GM23248 (cell line): Measurements from ENCODE around the gene OR4E2. TPM values are rescaled to one million over a fixed set of nuclear protein-coding genes. Genes with fewer than 3 reads are reported as not detected.

Source experiments
- DNase-seq: peaks from one replicate; pipeline ENCODE4 v3.0.0-alpha.2; 2015
- H2AFZ ChIP-seq: fragments of 200-600 bp; sonication (generic); 2 replicates; pipeline ENCODE4 v1.6.1; 2016; ENCODE audit warnings: antibody characterized with exemption
- H3F3A ChIP-seq: fragments of 200-600 bp; sonication (generic); 2 replicates; pipeline ENCODE4 v1.6.1; 2016; ENCODE audit warnings: mild to moderate bottlenecking, antibody characterized with exemption, mixed run types; ENCODE audit not compliant: insufficient read depth
- H3K27ac ChIP-seq: fragments of 200-600 bp; sonication (generic); 2 replicates; pipeline ENCODE4 v1.5.1; 2016; ENCODE audit warnings: mild to moderate bottlenecking
- H3K27me3 ChIP-seq: fragments of 200-600 bp; sonication (generic); replicated peaks from 2 replicates; pipeline ENCODE4 v1.6.1; 2016; ENCODE audit warnings: mild to moderate bottlenecking; ENCODE audit not compliant: insufficient read depth
- H3K36me3 ChIP-seq: fragments of 200-600 bp; sonication (generic); 2 replicates; pipeline ENCODE4 v1.6.1; 2016; ENCODE audit warnings: low read depth, mild to moderate bottlenecking
- H3K4me1 ChIP-seq: fragments of 200-600 bp; sonication (generic); 2 replicates; pipeline ENCODE4 v1.6.1; 2016; ENCODE audit warnings: mild to moderate bottlenecking; ENCODE audit not compliant: insufficient read depth
- H3K4me2 ChIP-seq: fragments of 200-600 bp; sonication (generic); one replicate; pipeline ENCODE4 v1.6.1; 2016; ENCODE audit warnings: mild to moderate bottlenecking; ENCODE audit not compliant: unreplicated experiment
- H3K4me3 ChIP-seq: fragments of 200-600 bp; sonication (generic); 2 replicates; pipeline ENCODE4 v1.5.1; 2016; ENCODE audit warnings: mild to moderate bottlenecking
- H3K79me2 ChIP-seq: fragments of 200-600 bp; sonication (generic); 2 replicates; pipeline ENCODE4 v1.6.1; 2016; ENCODE audit warnings: mild to moderate bottlenecking; ENCODE audit not compliant: insufficient read depth
- H3K9ac ChIP-seq: fragments of 200-600 bp; sonication (generic); 2 replicates; pipeline ENCODE4 v1.6.1; 2016; ENCODE audit warnings: mild to moderate bottlenecking
- H3K9me2 ChIP-seq: fragments of 200-600 bp; sonication (generic); 2 replicates; pipeline ENCODE4 v1.6.1; 2016; ENCODE audit warnings: mixed run types, mild to moderate bottlenecking, moderate library complexity; ENCODE audit not compliant: insufficient read depth
- H3K9me3 ChIP-seq: fragments of 200-600 bp; sonication (generic); one replicate; pipeline ENCODE4 v1.6.1; 2017; ENCODE audit warnings: low read depth
- H4K20me1 ChIP-seq: fragments of 200-600 bp; sonication (generic); 2 replicates; pipeline ENCODE4 v1.6.0; 2016; ENCODE audit not compliant: insufficient read depth
- EZH2 ChIP-seq: fragments of 200-600 bp; sonication (generic); IDR thresholded peaks from 2 replicates; pipeline ENCODE4 v1.6.1; 2018; ENCODE audit warnings: antibody characterized with exemption, mild to moderate bottlenecking; ENCODE audit not compliant: insufficient read depth, poor library complexity, severe bottlenecking
- EZH2phosphoT487 ChIP-seq: fragments of 200-600 bp; sonication (generic); IDR thresholded peaks from 2 replicates; pipeline ENCODE4 v1.6.1; 2018; ENCODE audit warnings: antibody characterized with exemption, moderate library complexity, mild to moderate bottlenecking, low read depth; ENCODE audit not compliant: insufficient read depth
- WGBS, 2 experiments: methylation state at CpG; one replicate each; pipeline ENCODE4 v1.1.6; 2015 to 2017; ENCODE audit warnings: low lambda C conversion rate in 2 of 2, low coverage in 1 of 2; ENCODE audit errors: missing lambda C conversion rate in 2 of 2; 5-methylcytosine and 5-hydroxymethylcytosine counted together
- in situ Hi-C: fragments of 300-500 bp; cut with MboI; formaldehyde crosslinking; loops from 2 replicates; pipeline ENCODE4 v1.15.0; 2020
- polyA plus RNA-seq: library from polyadenylated mRNA; unstranded; fragments of >200 nt; fragmentation: Nextera tagmentation; extraction: Ambion mirVana; gene quantifications from 2 replicates; pipeline ENCODE4 v1.2.1, GENCODE V29; 2016
- total RNA-seq: library from RNA; depleted of rRNA; stranded (reverse); fragments of >200 nt; shearing (Covaris generic); gene quantifications from 2 replicates; pipeline ENCODE4 v1.2.3, GENCODE V29; 2014; rRNA removed

Gene OR4E2, protein sequence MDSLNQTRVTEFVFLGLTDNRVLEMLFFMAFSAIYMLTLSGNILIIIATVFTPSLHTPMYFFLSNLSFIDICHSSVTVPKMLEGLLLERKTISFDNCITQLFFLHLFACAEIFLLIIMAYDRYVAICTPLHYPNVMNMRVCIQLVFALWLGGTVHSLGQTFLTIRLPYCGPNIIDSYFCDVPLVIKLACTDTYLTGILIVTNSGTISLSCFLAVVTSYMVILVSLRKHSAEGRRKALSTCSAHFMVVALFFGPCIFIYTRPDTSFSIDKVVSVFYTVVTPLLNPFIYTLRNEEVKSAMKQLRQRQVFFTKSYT
- total RNA-seq (not detected in 2 replicates), polyA plus RNA-seq (not detected in 2 replicates)

- Histone ChIP-seq H3K36me3 (no peaks in the 10 kb centered on the region), H3K9me3 (no peaks in the 10 kb centered on the region), H3K27me3 (no peaks in the 10 kb centered on the region), H3K9ac (no peak within 1 kb of the TSS), H4K20me1 (no peaks in the 10 kb centered on the region), H3K4me1 (no peaks in the 10 kb centered on the region), H2AFZ (no peak within 1 kb of the TSS), H3K27ac (no peak within 1 kb of the TSS), H3K4me2 (no peak within 1 kb of the TSS), H3F3A (no peaks in the 10 kb centered on the region), H3K9me2 (no peaks in the 10 kb centered on the region), H3K79me2 (no peaks in the 10 kb centered on the region), H3K4me3 (no peak within 1 kb of the TSS)
- in situ Hi-C loops = no loop called here
- 3 to 10% methylated on average over 2 of the region's 2 CpGs for WGBS, 2 experiments
- TF ChIP-seq EZH2 (no peak), EZH2phosphoT487 (no peak)
- no peak for DNase-seq
These were observed at the start of gene OR4E2 for GRCh38 chr14:21653331-21653885. TSS of gene OR4E2 (plus strand) at chr14:21653835. CDS start at chr14:21665083, 11,248 bp downstream.

DNA sequence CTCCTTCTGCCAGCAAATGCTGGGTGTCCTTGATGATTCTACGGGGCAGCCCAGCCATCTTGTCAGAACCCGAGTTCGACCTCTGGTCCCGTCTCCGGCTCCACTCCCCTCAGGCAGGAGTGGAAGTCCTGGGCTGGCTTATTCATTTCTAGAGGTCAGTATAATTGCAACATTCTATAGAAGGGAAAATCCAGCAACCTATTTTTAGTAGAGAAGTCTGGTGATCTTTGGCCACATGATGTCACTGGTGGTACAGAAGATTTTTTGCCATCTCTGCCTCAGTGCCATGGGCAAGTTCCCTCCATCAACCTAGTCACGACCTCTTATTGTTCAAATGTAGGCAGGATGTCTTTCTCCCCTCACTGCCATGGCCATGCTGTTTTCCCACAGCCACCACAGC lies 41.3 kb upstream of the OR4E2 start:
- H3K9me2 ChIP-seq = no peaks in the 10 kb centered on the region
- TF ChIP-seq EZH2 (no peak), EZH2phosphoT487 (no peak)
- H3F3A ChIP-seq = no peaks in the 10 kb centered on the region
- no peaks in the 10 kb centered on the region for H3K4me1 ChIP-seq
- no peaks in the 10 kb centered on the region for H3K36me3 ChIP-seq
- no peak overlapping the region for H3K4me2 ChIP-seq
- no peaks in the 10 kb centered on the region for H3K27me3 ChIP-seq
- in situ Hi-C loops = no loop called here
- no peak overlapping the region for H3K27ac ChIP-seq
- H3K9ac ChIP-seq = no peak overlapping the region
- H3K79me2 ChIP-seq = no peaks in the 10 kb centered on the region
- 42 to 47% methylated on average over 6 of the region's 6 CpGs for WGBS, 2 experiments
- no peak overlapping the region for H2AFZ ChIP-seq
- H3K4me3 ChIP-seq = no peak overlapping the region
- DNase-seq = no peak
- no peaks in the 10 kb centered on the region for H4K20me1 ChIP-seq
- H3K9me3 ChIP-seq = no peaks in the 10 kb centered on the region

DNA sequence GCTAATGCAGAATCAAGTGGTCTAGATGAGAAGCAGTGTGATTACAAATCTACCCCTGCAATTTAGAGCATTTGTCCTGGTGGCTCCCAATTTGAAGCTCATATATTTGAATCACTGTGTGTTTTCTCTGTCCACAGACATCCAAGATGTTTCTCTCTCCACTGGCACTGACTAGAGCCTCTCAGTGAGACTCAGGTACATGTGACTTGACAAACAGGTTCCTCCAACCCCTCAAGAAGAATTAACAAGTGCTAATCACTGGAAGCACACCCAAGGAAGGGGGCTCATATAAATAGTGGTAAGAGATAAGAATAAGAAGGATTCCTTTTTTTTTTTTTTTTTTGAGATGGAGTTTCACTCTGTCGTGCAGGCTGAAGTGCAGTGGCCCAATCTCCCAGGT lies 39.4 kb upstream of the OR4E2 start:
- Histone ChIP-seq H3K79me2 (no peaks in the 10 kb centered on the region), H3K4me2 (no peak overlapping the region), H3F3A (no peaks in the 10 kb centered on the region), H3K36me3 (no peaks in the 10 kb centered on the region), H3K27ac (no peak overlapping the region), H2AFZ (no peak overlapping the region), H3K4me1 (no peaks in the 10 kb centered on the region), H3K27me3 (no peaks in the 10 kb centered on the region), H3K9me3 (no peaks in the 10 kb centered on the region), H3K4me3 (no peak overlapping the region), H3K9me2 (no peaks in the 10 kb centered on the region), H3K9ac (no peak overlapping the region), H4K20me1 (no peaks in the 10 kb centered on the region)
- DNase-seq = no peak
- WGBS, 2 experiments = 0 to 7% methylated on average over 1 of the region's 1 CpG
- in situ Hi-C loops = no loop called here
- no peak for TF ChIP-seq EZH2
- TF ChIP-seq EZH2phosphoT487 = no peak

DNA sequence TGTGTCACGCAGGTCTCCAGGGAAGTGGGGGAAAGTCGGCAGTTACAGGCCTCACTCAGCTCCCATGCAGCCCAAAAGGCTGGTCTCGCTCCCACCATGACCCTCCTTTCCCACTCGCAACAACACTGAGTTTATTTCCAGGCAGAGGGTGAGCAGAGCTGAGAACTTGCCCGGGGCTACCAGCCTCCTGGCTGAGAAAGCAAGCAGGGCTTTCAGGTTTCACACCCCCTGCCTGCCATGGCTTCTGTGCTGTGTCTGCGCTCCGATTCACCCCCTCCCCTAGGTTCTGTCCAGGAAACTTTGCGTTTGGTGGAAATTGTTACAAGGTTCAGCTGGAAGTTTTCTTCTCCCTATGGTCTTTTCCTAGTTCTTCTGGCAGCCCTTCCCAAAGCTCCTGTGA lies 36.0 kb upstream of the OR4E2 start:
- no peaks in the 10 kb centered on the region for H3K36me3 ChIP-seq
- no peak overlapping the region for H2AFZ ChIP-seq
- no peaks in the 10 kb centered on the region for H3K27me3 ChIP-seq
- H3K79me2 ChIP-seq = no peaks in the 10 kb centered on the region
- no peak overlapping the region for H3K9ac ChIP-seq
- 22 to 26% methylated on average over 8 of the region's 8 CpGs for WGBS, 2 experiments
- no peaks in the 10 kb centered on the region for H3K9me3 ChIP-seq
- H4K20me1 ChIP-seq = no peaks in the 10 kb centered on the region
- in situ Hi-C loops = no loop called here
- H3K4me1 ChIP-seq = no peaks in the 10 kb centered on the region
- H3K27ac ChIP-seq = no peak overlapping the region
- H3K4me2 ChIP-seq = no peak overlapping the region
- H3K9me2 ChIP-seq = no peaks in the 10 kb centered on the region
- TF ChIP-seq EZH2phosphoT487 (no peak), EZH2 (no peak)
- no peaks in the 10 kb centered on the region for H3F3A ChIP-seq
- H3K4me3 ChIP-seq = no peak overlapping the region
- no peak for DNase-seq
